ENCODE data around the gene SNX6. TPM values are rescaled to one million over a fixed set of nuclear protein-coding genes. Genes with fewer than 3 reads are reported as not detected.

The SNX6 gene
- total and polyA plus RNA-seq, 9 of the 15 experiments (the other 6 are each of a cell fraction or from before 2014, with no cell fraction given) = 34.6 to 111 (median 57.5) TPM

DNA sequence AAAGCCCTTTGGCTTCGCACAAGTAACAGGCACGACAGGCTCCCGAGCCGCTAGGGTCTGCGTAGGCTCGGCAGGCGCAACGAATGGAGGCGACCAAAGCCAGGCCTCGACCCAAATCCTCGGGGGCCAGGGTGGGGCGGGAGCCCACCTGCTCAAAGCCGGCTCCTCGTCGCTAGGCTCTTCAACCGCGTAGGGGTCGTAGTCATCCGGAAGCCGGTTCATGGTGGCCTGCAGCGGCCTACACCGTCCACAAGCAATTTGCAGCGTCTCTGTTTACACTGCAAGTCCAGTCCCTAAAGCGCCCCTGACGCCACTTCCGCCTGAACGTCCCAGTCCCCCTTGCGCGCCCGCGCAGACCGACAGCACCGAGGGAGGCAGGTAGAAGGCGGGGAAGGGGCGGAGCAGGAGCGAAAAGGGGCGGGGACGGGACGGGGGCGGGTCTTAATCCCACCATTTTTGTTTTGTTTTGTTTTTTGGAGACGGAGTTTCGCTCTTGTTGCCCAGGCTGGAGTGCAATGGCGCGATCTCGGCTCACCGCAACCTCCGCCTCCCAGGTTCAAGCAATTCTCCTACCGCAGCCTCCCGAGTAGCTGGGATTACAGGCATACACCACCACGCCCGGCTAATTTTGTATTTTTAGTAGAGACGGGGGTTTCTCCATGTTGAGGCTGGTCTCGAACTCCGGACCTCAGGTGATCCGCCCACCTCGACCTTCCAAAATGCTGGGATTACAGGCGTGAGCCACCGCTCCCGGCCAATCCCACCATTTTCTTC, 90.4 kb downstream of the SNX6 start, which contains the start of gene EAPP (continued):
- TF ChIP-seq ZNF444 (CRISPR knock-in tag; IDR thresholded peaks at IDR 0.05) (no peak), BRD9 (IDR thresholded peaks at IDR 0.05; ENCODE audit: low read depth, partially characterized antibody) (peak; percentile 21), SIN3A (IDR thresholded peaks at IDR 0.05; ENCODE audit: borderline replicate concordance in 2 of 2, control insufficient read depth in 1 of 2, low read depth in 2 of 2, low read length in 2 of 2) (peak; percentile 30 to 42; a peak in 2 of 4 replicates), HMG20A (CRISPR knock-in tag; conservative IDR thresholded peaks at IDR 0.05) (no peak), POLR2B (IDR thresholded peaks at IDR 0.05; ENCODE audit: low read depth, partially characterized antibody) (peak; percentile 83), ZNF24 (IDR thresholded peaks at IDR 0.05) (no peak), GABPA (tag; conservative IDR thresholded peaks at IDR 0.05; ENCODE audit: low read depth) (peak; percentile 92), ZNF274 (IDR thresholded peaks at IDR 0.05; ENCODE audit: borderline replicate concordance, low read depth, low read length) (no peak), FOSL1 (tag; conservative IDR thresholded peaks at IDR 0.05) (0 out of 2 replicates have a peak, but pooled peaks have one; percentile 8), NBN (IDR thresholded peaks at IDR 0.05; ENCODE audit: low read depth) (no peak), PHTF2 (CRISPR knock-in tag; IDR thresholded peaks at IDR 0.05) (no peak), ZNF507 (tag; conservative IDR thresholded peaks at IDR 0.05) (no peak), KDM1A (IDR thresholded peaks at IDR 0.05) (no peak), RFX5 (IDR thresholded peaks at IDR 0.05; ENCODE audit: low read depth, low read length) (no peak), MEIS2 (IDR thresholded peaks at IDR 0.05; ENCODE audit: partially characterized antibody) (no peak), KAT7 (CRISPR knock-in tag; IDR thresholded peaks at IDR 0.05; ENCODE audit: borderline replicate concordance) (no peak), SRSF9 (IDR thresholded peaks at IDR 0.05; ENCODE audit: borderline replicate concordance, low read depth, low read length) (no peak), ESRRA (IDR thresholded peaks at IDR 0.05; ENCODE audit: borderline replicate concordance, low read depth) (no peak), HDAC3 (IDR thresholded peaks at IDR 0.05; ENCODE audit: borderline replicate concordance, partially characterized antibody) (no peak), EP400 (IDR thresholded peaks at IDR 0.05) (peak; percentile 76), HOXB6 (CRISPR knock-in tag; IDR thresholded peaks at IDR 0.05; ENCODE audit: borderline replicate concordance) (no peak), STAG1 (CRISPR knock-in tag; IDR thresholded peaks at IDR 0.05; ENCODE audit: borderline replicate concordance) (no peak), BCL6 (CRISPR knock-in tag; IDR thresholded peaks at IDR 0.05) (no peak), FIP1L1 (IDR thresholded peaks at IDR 0.05; ENCODE audit: low read depth, low read length, poor library complexity, severe bottlenecking) (no peak), KLF10 (CRISPR knock-in tag; IDR thresholded peaks at IDR 0.05) (no peak), CC2D1A (IDR thresholded peaks at IDR 0.05) (no peak)
- TF ChIP-seq, protein P1, sequence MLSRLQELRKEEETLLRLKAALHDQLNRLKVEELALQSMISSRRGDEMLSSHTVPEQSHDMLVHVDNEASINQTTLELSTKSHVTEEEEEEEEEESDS (CRISPR knock-in tag; IDR thresholded peaks at IDR 0.05) = no peak
- TF ChIP-seq, protein P2, sequence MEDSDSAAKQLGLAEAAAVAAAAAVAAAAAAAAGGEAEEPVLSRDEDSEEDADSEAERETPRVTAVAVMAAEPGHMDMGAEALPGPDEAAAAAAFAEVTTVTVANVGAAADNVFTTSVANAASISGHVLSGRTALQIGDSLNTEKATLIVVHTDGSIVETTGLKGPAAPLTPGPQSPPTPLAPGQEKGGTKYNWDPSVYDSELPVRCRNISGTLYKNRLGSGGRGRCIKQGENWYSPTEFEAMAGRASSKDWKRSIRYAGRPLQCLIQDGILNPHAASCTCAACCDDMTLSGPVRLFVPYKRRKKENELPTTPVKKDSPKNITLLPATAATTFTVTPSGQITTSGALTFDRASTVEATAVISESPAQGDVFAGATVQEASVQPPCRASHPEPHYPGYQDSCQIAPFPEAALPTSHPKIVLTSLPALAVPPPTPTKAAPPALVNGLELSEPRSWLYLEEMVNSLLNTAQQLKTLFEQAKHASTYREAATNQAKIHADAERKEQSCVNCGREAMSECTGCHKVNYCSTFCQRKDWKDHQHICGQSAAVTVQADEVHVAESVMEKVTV (CRISPR knock-in tag; IDR thresholded peaks at IDR 0.05) = no peak

Measured in K562 (cell line).